MCF 10A (cell line): ENCODE results near the gene ABCG4. TPM values are rescaled to one million over a fixed set of nuclear protein-coding genes. Genes with fewer than 3 reads are reported as not detected.

Source experiments
- BruUV-seq: library from RNA; stranded (reverse); fragments of 400-500 nt; replicated peaks from 2 replicates; lab custom pipeline; 2021; lab: Mats Ljungman, UMichigan
- CTCF ChIA-PET: fragments of 300-600 bp; sonication (Branson Sonifier 250); formaldehyde crosslinking; extraction: SDS; loops from one replicate; lab custom pipeline; 2021; ENCODE audit warnings: antibody characterized with exemption, inconsistent platforms; lab: Yijun Ruan, JAX
- POLR2A ChIA-PET: fragments of 300-600, 350-650 bp; sonication (Branson Sonifier 250); formaldehyde crosslinking; extraction: SDS; loops from one replicate; lab custom pipeline; 2020; ENCODE audit warnings: antibody characterized with exemption, inconsistent platforms; lab: Yijun Ruan, JAX
- DNase-seq: peaks from one replicate; pipeline ENCODE4 v3.0.0-alpha.2; 2018; ENCODE audit not compliant: unreplicated experiment
- H3K27ac Mint-ChIP-seq: one replicate; pipeline ENCODE4 v1.8.0; 2022; ENCODE audit warnings: mild to moderate bottlenecking, low read depth, mixed read lengths; ENCODE audit not compliant: unreplicated experiment
- H3K27me3 Mint-ChIP-seq: one replicate; pipeline ENCODE4 v1.8.0; 2022; ENCODE audit warnings: mixed read lengths; ENCODE audit not compliant: insufficient read depth, unreplicated experiment
- H3K36me3 Mint-ChIP-seq: one replicate; pipeline ENCODE4 v1.8.0; 2022; ENCODE audit warnings: mild to moderate bottlenecking, moderate library complexity, mixed read lengths; ENCODE audit not compliant: insufficient read depth, unreplicated experiment
- H3K4me1 Mint-ChIP-seq: one replicate; pipeline ENCODE4 v1.8.0; 2022; ENCODE audit warnings: mixed read lengths; ENCODE audit not compliant: insufficient read depth, unreplicated experiment
- H3K4me3 Mint-ChIP-seq: one replicate; pipeline ENCODE4 v1.8.0; 2022; ENCODE audit warnings: mild to moderate bottlenecking, moderate library complexity, mixed read lengths; ENCODE audit not compliant: unreplicated experiment
- H3K9me3 Mint-ChIP-seq: one replicate; pipeline ENCODE4 v1.8.0; 2022; ENCODE audit warnings: mixed read lengths; ENCODE audit not compliant: unreplicated experiment
- CTCF ChIP-seq: fragments of 200-600 bp; IDR thresholded peaks from one replicate; pipeline ENCODE4 v1.8.0; 2022; ENCODE audit warnings: antibody characterized with exemption, mild to moderate bottlenecking; ENCODE audit not compliant: unreplicated experiment
- intact Hi-C: fragments of 100-400 bp; cut with micrococcal nuclease; formaldehyde crosslinking; loops from 2 replicates; pipeline ENCODE4 v1.14.1; 2022
- total RNA-seq: library from RNA; stranded (reverse); gene quantifications from 2 replicates; pipeline ENCODE4 v1.2.3, GENCODE V29; 2022

The ABCG4 gene
- total RNA-seq, 1 experiment from 2014 or later: not detected

DNA sequence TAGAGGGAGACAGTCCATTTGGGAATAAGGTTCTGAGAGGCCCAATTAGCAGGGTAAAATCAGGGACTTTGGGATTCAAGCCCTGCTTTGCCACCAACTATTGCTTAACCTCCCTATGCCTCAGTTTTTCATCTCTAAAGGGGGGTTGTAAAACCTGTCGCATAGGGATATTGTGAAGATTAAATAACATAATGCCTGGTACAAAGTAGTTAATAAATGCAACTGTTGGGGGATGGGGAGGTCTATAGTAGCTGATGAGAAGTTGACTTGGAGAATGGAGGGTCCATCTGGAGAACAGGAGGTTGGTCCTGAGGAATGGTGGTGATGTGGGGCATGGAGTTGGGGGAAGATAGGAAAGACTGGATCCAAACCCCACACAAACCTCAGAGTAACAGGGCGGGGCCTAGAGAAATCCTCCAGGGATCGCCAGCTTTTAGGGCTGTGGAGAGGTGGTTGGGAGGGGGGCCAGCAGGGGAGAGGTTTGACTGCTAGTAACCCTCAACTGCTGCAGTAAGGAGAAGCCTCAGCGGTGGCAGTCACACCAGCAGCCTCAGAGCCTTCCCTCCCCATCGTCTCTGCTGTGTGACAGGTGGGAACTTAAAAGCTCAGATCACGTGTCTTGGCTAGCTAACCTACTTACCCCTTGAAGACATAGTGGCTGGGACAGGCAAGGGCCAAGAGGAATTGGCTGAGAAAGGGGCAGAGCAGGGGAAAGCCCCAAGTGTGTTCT is 1.1 kb upstream of the ABCG4 start:
- Mint-ChIP-seq H3K27me3 (peaks cover 16% of the 10 kb centered on the region), H3K9me3 (no peaks in the 10 kb centered on the region), H3K4me3 (peak overlapping the region; percentile 67), H3K27ac (no peak overlapping the region), H3K36me3 (no peaks in the 10 kb centered on the region), H3K4me1 (no peaks in the 10 kb centered on the region)
- ChIA-PET CTCF (interaction anchor here (0.6 to 2.4 kb wide), 7 partner anchors 12 to 55 kb away, joined by 3 to 10 read pairs (median 3); no protein-coding TSS in a partner anchor), POLR2A (interaction anchor here (0.8 to 1.9 kb wide), 3 partner anchors 8 to 80 kb away, joined by 4 read pairs; partner anchors contain the start of gene VPS11)
- no peak for TF ChIP-seq CTCF
- no TSS peak for BruUV-seq
- intact Hi-C loops: no loop called here
- no peak for DNase-seq

GRCh38 chr11:119148720-119149017 is 183 bp upstream of the ABCG4 start:
- no peaks in the 10 kb centered on the region for H3K4me1 Mint-ChIP-seq
- no peaks in the 10 kb centered on the region for H3K9me3 Mint-ChIP-seq
- intact Hi-C loops: no loop called here
- peaks cover 16% of the 10 kb centered on the region for H3K27me3 Mint-ChIP-seq
- H3K27ac Mint-ChIP-seq: no peak overlapping the region
- no peak for DNase-seq
- ChIA-PET CTCF (interaction anchor here (0.6 to 2.4 kb wide), 3 partner anchors 16 to 48 kb away, joined by 3 to 10 read pairs (median 3); no protein-coding TSS in a partner anchor), POLR2A (interaction anchor here (1.2 kb wide), 1 partner anchor 55 kb away, joined by 4 read pairs; no protein-coding TSS in a partner anchor)
- no peak for TF ChIP-seq CTCF
- no peaks in the 10 kb centered on the region for H3K36me3 Mint-ChIP-seq
- no TSS peak for BruUV-seq
- H3K4me3 Mint-ChIP-seq: peak overlapping the region; percentile 67

DNA sequence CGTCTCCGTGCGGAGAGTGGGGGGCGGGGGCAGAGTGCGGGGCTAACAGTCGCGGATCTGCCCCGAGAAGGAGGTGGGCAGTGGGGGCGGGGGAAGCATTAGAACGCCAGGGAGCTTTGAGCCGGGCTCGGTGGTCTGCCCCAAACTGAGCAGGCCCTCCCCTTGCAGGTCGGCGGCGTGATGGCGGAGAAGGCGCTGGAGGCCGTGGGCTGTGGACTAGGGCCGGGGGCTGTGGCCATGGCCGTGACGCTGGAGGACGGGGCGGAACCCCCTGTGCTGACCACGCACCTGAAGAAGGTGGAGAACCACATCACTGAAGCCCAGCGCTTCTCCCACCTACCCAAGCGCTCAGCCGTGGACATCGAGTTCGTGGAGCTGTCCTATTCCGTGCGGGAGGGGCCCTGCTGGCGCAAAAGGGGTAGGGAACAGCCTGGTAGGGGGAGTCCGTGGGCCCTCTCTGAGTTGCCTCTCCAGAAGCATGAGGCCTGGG is 979 bp downstream of the ABCG4 start:
- no peak for TF ChIP-seq CTCF
- POLR2A ChIA-PET: interaction anchor here (0.6 kb wide), 1 partner anchor 80 kb away, joined by 3 read pairs; no protein-coding TSS in a partner anchor
- Mint-ChIP-seq H3K27ac (no peak overlapping the region), H3K27me3 (peaks cover 16% of the 10 kb centered on the region), H3K4me3 (peak overlapping the region; percentile 67), H3K4me1 (peaks cover under 1% of the 10 kb centered on the region), H3K36me3 (no peaks in the 10 kb centered on the region), H3K9me3 (no peaks in the 10 kb centered on the region)
- DNase-seq: no peak
- CTCF ChIA-PET: interaction anchor here (0.6 to 0.8 kb wide), 2 partner anchors 15 to 25 kb away, joined by 3 to 4 read pairs; no protein-coding TSS in a partner anchor
- intact Hi-C loops: no loop called here
- no TSS peak for BruUV-seq

- no TSS peak for BruUV-seq
These were observed 3.2 kb downstream of the ABCG4 start for GRCh38 chr11:119152043-119152442.

More at GRCh38 chr11:119152043-119152442, 3.2 kb downstream of the ABCG4 start:
- no peak for TF ChIP-seq CTCF
- H3K27ac Mint-ChIP-seq: no peak overlapping the region
- H3K27me3 Mint-ChIP-seq: peaks cover 12% of the 10 kb centered on the region
- no peak overlapping the region for H3K4me3 Mint-ChIP-seq
- peaks cover 5% of the 10 kb centered on the region for H3K4me1 Mint-ChIP-seq
- intact Hi-C loops: no loop called here
- H3K36me3 Mint-ChIP-seq: no peaks in the 10 kb centered on the region
- ChIA-PET CTCF (interaction anchor here (0.7 to 2.8 kb wide), 5 partner anchors 17 to 172 kb away, joined by 3 to 10 read pairs (median 4); no protein-coding TSS in a partner anchor), POLR2A (interaction anchor here (0.6 to 1.0 kb wide), 2 partner anchors 14 to 31 kb away, joined by 3 to 5 read pairs; partner anchors contain the start of gene HINFP)
- no peak for DNase-seq
- H3K9me3 Mint-ChIP-seq: no peaks in the 10 kb centered on the region
